B cell (primary cell): ENCODE data around the gene RMDN3. TPM values are rescaled to one million over a fixed set of nuclear protein-coding genes. Genes with fewer than 3 reads are reported as not detected.

Source experiments
- ATAC-seq: fragments of 200-7000 bp; cut with Tn5 transposase; one replicate; pipeline ENCODE4 v1.10.0; 2021; ENCODE audit warnings: low read depth, mild to moderate bottlenecking, moderate number of reproducible peaks, moderate library complexity
- CTCF ChIA-PET: fragments of 350-600 bp; sonication (Branson Sonifier 250); formaldehyde crosslinking; loops from one replicate; lab custom pipeline; 2021; ENCODE audit warnings: antibody characterized with exemption, inconsistent platforms; lab: Charles Lee
- POLR2A ChIA-PET: fragments of 350-600 bp; sonication (Branson Sonifier 250); formaldehyde crosslinking; loops from one replicate; lab custom pipeline; 2021; ENCODE audit warnings: antibody characterized with exemption; lab: Charles Lee
- DNase-seq: peaks from one replicate; pipeline ENCODE4 v3.0.0; 2013
- H2AFZ ChIP-seq: 2 replicates; pipeline ENCODE4 v1.6.1; 2012; ENCODE audit warnings: mild to moderate bottlenecking, low read depth, low read length; ENCODE audit not compliant: insufficient read depth, poor library complexity, severe bottlenecking
- H3K27ac ChIP-seq, 2 donors: 1 replicate in 1 of 2; 2 replicates in 1 of 2; pipeline ENCODE4 v1.5.1; 2012 to 2013; ENCODE audit warnings: low read length in 2 of 2, mild to moderate bottlenecking in 2 of 2, moderate library complexity in 1 of 2
- H3K27me3 ChIP-seq, 4 experiments: fragments of 200-600 bp in 1 of 4; sonication (generic) in 1 of 4; replicated peaks in 1 of 4; 1 replicate in 2 of 4; 2 replicates in 2 of 4; pipeline versions ENCODE4 v1.6.1 to v1.7.0; 2013 to 2016; ENCODE audit warnings: low read length in 3 of 4, mild to moderate bottlenecking in 2 of 4, mixed read lengths in 1 of 4, moderate library complexity in 1 of 4; ENCODE audit not compliant: insufficient read depth in 4 of 4, control insufficient read depth in 3 of 4; ENCODE audit errors: control extremely low read depth in 1 of 4
- H3K36me3 ChIP-seq, 2 experiments: replicated peaks in 1 of 2; 1 replicate in 1 of 2; 2 replicates in 1 of 2; pipeline versions ENCODE4 v1.6.1 to v1.7.1; 2013; ENCODE audit warnings: low read length in 1 of 2; ENCODE audit not compliant: insufficient read depth in 2 of 2, control insufficient read depth in 1 of 2; ENCODE audit errors: control extremely low read depth in 1 of 2, extremely low read depth in 1 of 2
- H3K4me1 ChIP-seq, 2 donors: fragments of 200-600 bp in 1 of 2; sonication (generic) in 1 of 2; 1 replicate in 1 of 2; 2 replicates in 1 of 2; pipeline versions ENCODE4 v1.5.1 to v1.6.1; 2013 to 2017; ENCODE audit warnings: low read length in 2 of 2; ENCODE audit not compliant: control insufficient read depth in 2 of 2, insufficient read depth in 2 of 2
- H3K4me2 ChIP-seq: replicated peaks from 2 replicates; pipeline ENCODE3; 2012; ENCODE audit warnings: mild to moderate bottlenecking, low read depth, low read length; ENCODE audit not compliant: poor library complexity, severe bottlenecking
- H3K4me3 ChIP-seq, 5 experiments: fragments of 200-600 bp in 1 of 5; sonication (generic) in 1 of 5; 1 replicate in 3 of 5; 2 replicates in 2 of 5; pipeline versions ENCODE4 v1.5.1 to v1.7.0; 2011 to 2016; ENCODE audit warnings: low read length in 4 of 5, mild to moderate bottlenecking in 4 of 5, low read depth in 2 of 5, control low read depth in 1 of 5, moderate library complexity in 1 of 5; ENCODE audit not compliant: insufficient read depth in 1 of 5; ENCODE audit errors: control extremely low read depth in 1 of 5, extremely low read depth in 1 of 5
- H3K79me2 ChIP-seq: fragments of 200-600 bp; sonication (generic); one replicate; pipeline ENCODE4 v1.6.0; 2016; ENCODE audit warnings: low read length; ENCODE audit not compliant: control insufficient read depth, insufficient read depth
- H3K9ac ChIP-seq: fragments of 200-600 bp; sonication (generic); 2 replicates; pipeline ENCODE4 v1.6.1; 2017; ENCODE audit warnings: mild to moderate bottlenecking, low read length, moderate library complexity
- H3K9me3 ChIP-seq, 3 donors: one replicate each; pipeline versions ENCODE4 v1.6.1 to v1.7.1; 2013; ENCODE audit warnings: low read length in 2 of 3; ENCODE audit not compliant: control insufficient read depth in 2 of 3, insufficient read depth in 1 of 3; ENCODE audit errors: control extremely low read depth in 1 of 3
- H4K20me1 ChIP-seq: 2 replicates; pipeline ENCODE4 v1.6.0; 2012; ENCODE audit warnings: mild to moderate bottlenecking, low read length; ENCODE audit not compliant: insufficient read depth, control insufficient read depth, poor library complexity, severe bottlenecking
- H3K27ac Mint-ChIP-seq: one replicate; pipeline ENCODE4 v1.8.0; 2021; ENCODE audit warnings: mixed read lengths
- H3K27me3 Mint-ChIP-seq: one replicate; pipeline ENCODE4 v1.8.0; 2021; ENCODE audit warnings: mixed read lengths
- H3K4me1 Mint-ChIP-seq: one replicate; pipeline ENCODE4 v1.8.0; 2021; ENCODE audit warnings: mixed read lengths
- H3K4me3 Mint-ChIP-seq: one replicate; pipeline ENCODE4 v1.8.0; 2021; ENCODE audit warnings: mixed read lengths
- H3K9me3 Mint-ChIP-seq: one replicate; pipeline ENCODE4 v1.8.0; 2022; ENCODE audit warnings: mixed read lengths; ENCODE audit not compliant: insufficient read depth
- EZH2 ChIP-seq: IDR thresholded peaks from 2 replicates; pipeline ENCODE4 v1.6.1; 2012; ENCODE audit warnings: borderline replicate concordance, low read depth, mild to moderate bottlenecking, moderate library complexity, low read length; ENCODE audit not compliant: insufficient read depth, poor library complexity, severe bottlenecking
- WGBS: methylation state at CpG from one replicate; pipeline ENCODE4 v1.1.5; 2013; ENCODE audit warnings: missing lambda C conversion rate; ENCODE audit not compliant: insufficient coverage; 5-methylcytosine and 5-hydroxymethylcytosine counted together
- intact Hi-C: fragments of 100-400 bp; cut with micrococcal nuclease; formaldehyde crosslinking; loops from one replicate; pipeline ENCODE4 v1.10.0; 2022
- polyA plus RNA-seq: library from polyadenylated mRNA; depleted of rRNA; stranded (reverse); fragments of >200 nt; gene quantifications from 2 replicates; pipeline ENCODE4 v1.2.3, GENCODE V29; 2012
- total RNA-seq, 2 donors: library from RNA; stranded (reverse); fragments of 120-200 nt in 1 of 2; gene quantifications; 1 replicate in 1 of 2; 2 replicates in 1 of 2; pipeline versions ENCODE4 v1.2.3 to v1.2.4, GENCODE V29; 2013 to 2022
- TF ChIP-seq, protein P1 (sequence below): fragments of 200-600 bp; IDR thresholded peaks from one replicate; pipeline ENCODE4 v1.8.0; 2022; ENCODE audit warnings: antibody characterized with exemption, mild to moderate bottlenecking

Gene RMDN3
- total and polyA plus RNA-seq, 2 donors (not counting 1 experiment from before 2014, with no cell fraction given): 12.4 to 22.1 TPM

DNA sequence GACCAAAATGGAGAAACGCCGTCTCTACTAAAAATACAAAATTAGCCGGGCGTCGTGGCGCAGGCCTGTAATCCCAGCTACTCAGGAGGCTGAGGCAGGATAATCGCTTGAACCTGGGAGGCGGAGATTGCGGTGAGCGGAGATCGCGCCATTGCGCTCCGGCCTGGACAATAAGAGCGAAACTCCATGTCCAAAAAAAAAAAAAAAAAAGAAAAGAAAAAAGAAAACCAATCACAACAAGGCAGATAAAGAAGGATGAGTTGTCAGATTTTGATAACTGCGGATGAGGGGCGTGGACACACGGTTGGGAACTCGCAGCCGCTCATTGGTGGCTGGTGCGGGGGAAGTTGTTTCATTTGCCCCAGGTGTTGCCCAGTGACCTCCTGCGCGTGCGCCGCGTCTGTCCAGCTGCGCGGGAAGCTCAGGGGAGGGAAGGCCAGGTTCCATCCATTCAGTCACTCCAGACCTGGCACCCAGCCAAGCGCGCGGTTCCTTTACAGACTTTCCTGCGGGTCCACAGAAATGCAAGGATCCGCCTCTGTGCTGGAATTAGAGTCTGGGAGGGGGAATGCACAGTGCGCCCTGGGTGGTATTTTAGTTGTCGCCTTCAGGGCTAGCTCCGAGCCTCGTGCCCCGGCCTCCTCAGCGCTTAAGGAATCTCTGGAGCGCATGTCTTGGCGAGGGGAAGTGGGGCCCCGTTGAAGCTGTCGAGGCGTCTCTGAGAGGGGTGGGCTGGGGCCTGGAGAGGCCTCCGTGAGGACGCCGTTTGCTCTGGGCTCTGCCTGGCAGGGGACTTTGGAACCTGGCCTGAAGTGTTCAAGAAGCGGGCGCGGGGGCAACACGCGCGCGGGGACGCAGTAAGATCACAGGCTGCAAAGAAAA is 8.1 kb upstream of the RMDN3 start:
- peak; percentile 9 for ATAC-seq
- Histone ChIP-seq H3K79me2 (no peaks in the 10 kb centered on the region), H3K36me3 (peaks cover 0 to 11% of the 10 kb centered on the region in 2 experiments), H3K27ac (peak overlapping the region in 1 of 2 donors; percentile 35), H3K4me1 (peaks cover 20 to 34% of the 10 kb centered on the region in 2 donors), H4K20me1 (no peaks in the 10 kb centered on the region), H2AFZ (peak overlapping the region; percentile 92), H3K9me3 (no peaks in the 10 kb centered on the region), H3K9ac (peak overlapping the region; percentile 68), H3K27me3 (no peaks in the 10 kb centered on the region), H3K4me2 (peak overlapping the region; percentile 99), H3K4me3 (peak overlapping the region; percentile 28 to 87 (median 78))
- peak; percentile 54 for DNase-seq
- Mint-ChIP-seq H3K27ac (peak overlapping the region; percentile 68), H3K9me3 (no peaks in the 10 kb centered on the region), H3K27me3 (no peaks in the 10 kb centered on the region), H3K4me1 (peaks cover 24% of the 10 kb centered on the region), H3K4me3 (peak overlapping the region; percentile 89)
- TF ChIP-seq, protein P1, sequence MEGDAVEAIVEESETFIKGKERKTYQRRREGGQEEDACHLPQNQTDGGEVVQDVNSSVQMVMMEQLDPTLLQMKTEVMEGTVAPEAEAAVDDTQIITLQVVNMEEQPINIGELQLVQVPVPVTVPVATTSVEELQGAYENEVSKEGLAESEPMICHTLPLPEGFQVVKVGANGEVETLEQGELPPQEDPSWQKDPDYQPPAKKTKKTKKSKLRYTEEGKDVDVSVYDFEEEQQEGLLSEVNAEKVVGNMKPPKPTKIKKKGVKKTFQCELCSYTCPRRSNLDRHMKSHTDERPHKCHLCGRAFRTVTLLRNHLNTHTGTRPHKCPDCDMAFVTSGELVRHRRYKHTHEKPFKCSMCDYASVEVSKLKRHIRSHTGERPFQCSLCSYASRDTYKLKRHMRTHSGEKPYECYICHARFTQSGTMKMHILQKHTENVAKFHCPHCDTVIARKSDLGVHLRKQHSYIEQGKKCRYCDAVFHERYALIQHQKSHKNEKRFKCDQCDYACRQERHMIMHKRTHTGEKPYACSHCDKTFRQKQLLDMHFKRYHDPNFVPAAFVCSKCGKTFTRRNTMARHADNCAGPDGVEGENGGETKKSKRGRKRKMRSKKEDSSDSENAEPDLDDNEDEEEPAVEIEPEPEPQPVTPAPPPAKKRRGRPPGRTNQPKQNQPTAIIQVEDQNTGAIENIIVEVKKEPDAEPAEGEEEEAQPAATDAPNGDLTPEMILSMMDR: no peak
- no peak for TF ChIP-seq EZH2
- ChIA-PET POLR2A (interaction anchor here (0.6 to 1.4 kb wide), 4 partner anchors 20 to 1387 kb away, joined by 3 to 12 read pairs (median 4); no protein-coding TSS in a partner anchor), CTCF (interaction anchor here (0.7 to 4.3 kb wide), 5 partner anchors 9 to 455 kb away, joined by 3 to 24 read pairs (median 3); partner anchors contain the start of genes PLCB2 and RAD51)
- intact Hi-C loops: no loop called here
- 24% methylated on average over 50 of the region's 55 CpGs for WGBS

DNA sequence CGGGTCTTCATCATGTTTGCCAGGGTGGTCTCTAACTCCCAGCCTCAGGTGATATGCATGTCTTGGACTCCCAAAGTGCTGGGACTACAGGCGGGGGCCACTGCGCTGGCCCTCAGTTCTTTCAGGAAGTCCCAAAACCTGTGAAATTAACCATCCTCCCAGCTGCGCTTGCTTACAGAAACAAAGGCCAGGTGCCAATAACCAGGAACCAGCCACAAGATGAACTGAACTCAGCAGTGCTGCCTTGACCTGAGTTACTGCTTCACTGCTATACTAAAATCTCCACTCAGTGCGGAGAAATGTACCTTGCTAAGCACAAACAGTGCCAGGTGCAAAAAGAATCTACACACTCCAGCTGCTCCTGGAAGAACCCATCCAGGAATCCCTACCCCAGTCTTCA is 4.9 kb upstream of the RMDN3 start:
- no peak overlapping the region for H3K4me2 ChIP-seq
- no peak overlapping the region for H3K27ac ChIP-seq
- Mint-ChIP-seq H3K4me3 (no peak overlapping the region), H3K27me3 (no peaks in the 10 kb centered on the region), H3K27ac (no peak overlapping the region), H3K4me1 (peaks cover 20% of the 10 kb centered on the region), H3K9me3 (no peaks in the 10 kb centered on the region)
- H3K4me1 ChIP-seq: peaks cover 11 to 28% of the 10 kb centered on the region in 2 donors
- ATAC-seq (no peak), DNase-seq (no peak)
- peaks cover 1% of the 10 kb centered on the region for H3K79me2 ChIP-seq
- no peaks in the 10 kb centered on the region for H3K36me3 ChIP-seq
- no peaks in the 10 kb centered on the region for H4K20me1 ChIP-seq
- no peaks in the 10 kb centered on the region for H3K9me3 ChIP-seq
- intact Hi-C loops: no loop called here
- no peak overlapping the region for H3K4me3 ChIP-seq
- no peak overlapping the region for H3K9ac ChIP-seq
- TF ChIP-seq EZH2: no peak
- TF ChIP-seq, protein P1: no peak
- no peaks in the 10 kb centered on the region for H3K27me3 ChIP-seq
- H2AFZ ChIP-seq: no peak overlapping the region
- 66% methylated on average over 5 of the region's 5 CpGs for WGBS
- ChIA-PET CTCF (no interaction called here), POLR2A (no interaction called here)
